Bronchial epithelial cell (primary cell): ENCODE results near the gene ITGAD. TPM values are rescaled to one million over a fixed set of nuclear protein-coding genes. Genes with fewer than 3 reads are reported as not detected.

Experiments
- DNase-seq: peaks from one replicate; pipeline ENCODE4 v3.0.0-alpha.2; 2010; ENCODE audit warnings: low read depth
- FAIRE-seq: peaks from 2 replicates; lab custom pipeline; 2011; peaks lifted over from hg19 to GRCh38; lab: Jason Lieb, UNC
- H3K27me3 ChIP-seq: 2 replicates; pipeline ENCODE4 v1.5.1; 2011; ENCODE audit warnings: low read length; ENCODE audit not compliant: control insufficient read depth, insufficient read depth
- H3K36me3 ChIP-seq: 2 replicates; pipeline ENCODE4 v1.5.1; 2011; ENCODE audit warnings: low read length; ENCODE audit not compliant: control insufficient read depth, insufficient read depth
- H3K4me3 ChIP-seq: 2 replicates; pipeline ENCODE4 v1.5.1; 2011; ENCODE audit warnings: mild to moderate bottlenecking, low read depth, low read length, control low read depth
- CTCF ChIP-seq: IDR thresholded peaks from 2 replicates; pipeline ENCODE4 v1.5.1; 2011; ENCODE audit warnings: mild to moderate bottlenecking, moderate library complexity, low read length, control low read depth, inconsistent platforms; ENCODE audit not compliant: insufficient read depth, severe bottlenecking
- total RNA-seq: library from RNA; depleted of rRNA; stranded (reverse); fragments of >200 nt; gene quantifications from 2 replicates; pipeline ENCODE4 v1.2.1, GENCODE V29; 2014

ITGAD gene
- total RNA-seq, 1 donor from 2014 or later: not detected

GRCh38 chr16:31458073-31458843 is 65.1 kb downstream of the ITGAD start:
- Histone ChIP-seq H3K4me3 (peak overlapping the region; percentile 83), H3K27me3 (no peaks in the 10 kb centered on the region), H3K36me3 (peaks cover 8% of the 10 kb centered on the region)
- FAIRE-seq: no peak
- TF ChIP-seq CTCF: peak; percentile 46
- DNase-seq: peak; percentile 35

DNA sequence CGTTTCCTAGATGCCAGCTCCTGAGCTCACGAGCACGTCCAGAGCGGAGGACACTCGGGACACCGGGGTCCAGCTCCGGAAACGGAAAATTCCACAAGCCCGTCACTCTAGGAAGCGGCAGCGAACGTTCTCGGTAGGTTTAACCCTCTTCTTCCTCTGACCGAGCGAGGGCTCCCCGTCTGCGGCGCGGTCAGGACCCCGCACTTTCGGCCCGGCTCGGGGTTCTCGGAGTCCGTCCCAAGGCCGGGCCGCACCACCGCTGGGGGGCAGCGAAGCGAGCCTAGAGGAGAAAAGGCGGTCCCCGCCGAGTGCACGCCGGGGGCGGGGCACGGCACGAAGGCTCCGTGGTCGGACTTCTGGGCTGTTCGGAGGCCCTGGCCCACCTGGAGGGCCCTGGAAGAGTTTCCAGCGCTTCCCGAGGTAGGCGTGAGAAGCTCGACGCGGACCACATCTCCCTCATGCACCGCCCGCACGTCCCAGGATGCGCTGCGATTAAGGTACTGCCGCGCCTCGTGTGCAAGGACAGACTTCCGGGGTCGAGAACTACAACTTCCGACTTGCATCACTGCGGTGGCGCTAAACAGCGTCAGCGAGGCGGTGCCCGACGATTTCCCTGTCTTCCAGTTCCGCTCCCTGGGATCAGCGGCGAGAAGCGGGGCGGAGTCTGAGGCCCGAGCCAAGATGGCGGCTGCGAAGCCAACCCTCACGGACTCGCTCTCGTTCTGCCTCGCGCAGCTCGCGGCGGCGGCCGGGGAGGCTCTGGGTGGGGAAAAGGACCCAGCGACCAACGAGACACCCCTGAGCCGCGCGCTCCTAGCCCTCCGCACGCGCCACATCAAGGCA is 65.9 kb downstream of the ITGAD start, which contains the start of gene ARMC5:
Gene ARMC5 (plus strand): TSS at position 658 of the 843 bp plus-strand sequence. CDS start 24 bp downstream, at position 682.
- H3K36me3 ChIP-seq: peaks cover 8% of the 10 kb centered on the region
- FAIRE-seq (no peak), DNase-seq (peak; percentile 94)
- H3K4me3 ChIP-seq: peak within 1 kb of the TSS; percentile 83
- H3K27me3 ChIP-seq: no peaks in the 10 kb centered on the region
- peak; percentile 74 for TF ChIP-seq CTCF

DNA sequence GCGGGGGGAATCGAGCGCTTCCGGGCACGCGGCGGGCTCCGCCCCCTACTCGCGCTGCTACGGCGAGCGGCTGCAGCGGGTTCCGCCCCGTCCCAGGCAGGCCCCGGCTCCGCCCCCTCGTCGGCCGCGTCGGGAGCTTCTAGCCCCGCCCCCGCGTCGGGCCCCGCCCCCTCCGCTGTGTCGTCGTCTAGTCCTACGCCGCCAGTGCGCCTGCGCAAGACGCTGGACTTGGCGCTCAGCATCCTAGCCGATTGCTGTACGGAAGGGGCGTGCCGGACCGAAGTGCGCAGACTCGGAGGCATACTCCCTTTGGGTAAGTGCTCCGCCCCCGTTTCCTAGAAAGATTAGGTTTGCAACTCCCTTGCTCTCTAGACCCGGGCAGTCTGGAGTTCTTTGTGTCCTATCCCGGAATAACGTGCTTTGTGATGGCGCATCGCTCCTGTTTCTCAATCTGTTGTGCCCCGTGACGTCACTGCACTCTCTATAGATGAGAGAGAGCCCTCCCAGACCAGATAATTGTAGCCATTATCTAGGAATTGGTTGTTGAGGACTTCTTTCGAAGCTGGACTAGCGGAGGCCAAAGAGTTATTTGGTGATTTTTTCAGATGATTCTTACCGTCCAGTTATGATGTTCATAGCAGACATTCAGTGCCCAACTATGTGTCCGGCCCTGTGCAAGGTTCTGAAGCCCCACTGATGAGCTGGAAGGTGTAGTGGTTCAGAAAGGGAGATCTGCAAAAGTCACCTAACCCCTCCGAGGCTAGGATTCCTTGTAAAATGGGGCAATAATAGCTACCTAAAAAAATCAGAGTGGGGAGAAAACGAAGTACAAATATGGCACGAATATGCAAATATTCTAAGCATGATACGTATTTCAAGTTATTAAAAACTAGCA is 66.8 kb downstream of the ITGAD start:
- peak; percentile 98 for DNase-seq
- Histone ChIP-seq H3K27me3 (no peaks in the 10 kb centered on the region), H3K4me3 (peak overlapping the region; percentile 83), H3K36me3 (peaks cover 8% of the 10 kb centered on the region)
- no peak for TF ChIP-seq CTCF
- no peak for FAIRE-seq

DNA sequence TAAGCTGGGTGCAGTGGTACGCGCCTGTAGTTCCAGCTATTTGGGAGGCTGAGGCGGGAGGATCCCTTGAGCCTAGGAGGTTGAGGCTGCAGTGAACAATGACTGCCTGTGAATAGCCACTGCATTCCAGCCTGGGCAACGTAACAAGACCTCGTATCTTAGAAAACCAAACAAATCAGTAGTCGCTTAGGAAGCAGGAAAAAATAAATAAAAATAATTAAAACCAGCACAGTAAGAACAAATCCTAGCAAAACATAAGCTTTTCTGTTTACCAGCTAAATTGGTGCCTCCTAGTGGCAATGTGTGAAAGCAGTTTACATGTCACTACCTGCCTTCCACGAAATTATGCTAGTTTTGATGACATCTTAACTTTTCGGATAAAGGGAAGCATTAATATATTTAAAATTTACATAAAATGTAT is 67.5 kb downstream of the ITGAD start:
- peak; percentile 66 for DNase-seq
- H3K27me3 ChIP-seq: no peaks in the 10 kb centered on the region
- no peak for FAIRE-seq
- H3K36me3 ChIP-seq: peaks cover 8% of the 10 kb centered on the region
- no peak overlapping the region for H3K4me3 ChIP-seq
- peak; percentile 71 for TF ChIP-seq CTCF

DNA sequence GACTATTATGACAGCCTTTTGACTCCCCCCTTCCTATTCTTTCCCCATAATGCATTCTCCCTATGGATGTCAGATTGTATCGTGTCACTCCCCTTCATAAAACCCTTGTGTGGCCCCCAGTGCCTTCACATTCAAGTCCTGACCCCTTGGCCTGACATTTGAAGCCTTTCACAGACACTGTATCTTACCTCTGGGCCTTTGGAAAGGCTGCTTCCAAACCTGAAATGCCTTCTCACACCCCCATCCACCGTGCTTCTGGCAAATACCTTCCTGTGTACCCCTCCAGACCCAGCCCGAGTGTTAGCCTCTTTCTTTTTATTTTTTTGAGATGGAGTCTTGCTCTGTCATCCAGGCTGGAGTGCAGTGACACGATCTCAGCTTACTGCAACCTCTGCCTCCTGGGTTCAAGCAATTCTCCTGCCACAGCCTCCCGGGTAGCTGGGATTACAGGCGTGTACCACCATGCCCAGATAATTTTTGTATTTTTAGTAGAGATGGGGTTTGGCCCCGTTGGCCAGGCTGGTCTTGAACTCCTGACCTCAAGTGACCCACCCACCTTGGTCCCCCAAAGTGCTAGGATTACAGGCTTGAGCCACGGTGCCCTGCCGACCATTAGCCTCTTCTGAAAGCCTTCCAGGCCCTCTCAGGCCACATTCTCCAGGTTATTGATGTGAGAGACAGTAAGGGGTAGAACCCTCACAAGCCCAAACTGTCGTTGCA is 68.2 kb downstream of the ITGAD start:
- no peak for TF ChIP-seq CTCF
- no peaks in the 10 kb centered on the region for H3K27me3 ChIP-seq
- H3K36me3 ChIP-seq: peaks cover 11% of the 10 kb centered on the region
- DNase-seq (no peak), FAIRE-seq (no peak)
- H3K4me3 ChIP-seq: no peak overlapping the region
